ENCODE data around the gene THAP8. TPM values are rescaled to one million over a fixed set of nuclear protein-coding genes. Genes with fewer than 3 reads are reported as not detected.
A peak's percentile ranks its signal among the peaks of the same experiment; 100 is the strongest.

THAP8 gene
- total RNA-seq, 4 donors from 2014 or later, result 11.4 to 21.0 (median 16.0) TPM

GRCh38 chr19:36009633-36010379 is 44.3 kb downstream of the THAP8 start:
- H3K27me3 ChIP-seq, result no peaks in the 10 kb centered on the region
- TF ChIP-seq CTCF (IDR thresholded peaks at IDR 0.05), result no peak
- no peak for TF ChIP-seq POLR2A (IDR thresholded peaks at IDR 0.05)
- TF ChIP-seq EP300 (IDR thresholded peaks at IDR 0.05), result no peak
- DNase-seq (ENCODE audit: low spot score in 2 of 2), result no peak
- H3K36me3 ChIP-seq, result no peaks in the 10 kb centered on the region
- H3K9me3 ChIP-seq, result no peaks in the 10 kb centered on the region
- 51 to 53% methylated on average over 15 of the region's 15 CpGs for WGBS, 2 donors
- H3K27ac ChIP-seq, result peak overlapping the region; percentile 39 to 88 (median 78)
- peak overlapping the region; percentile 27 to 53 (median 42) for H3K4me3 ChIP-seq
- H3K4me1 ChIP-seq, result peaks cover 0 to 33% (median 22%) of the 10 kb centered on the region in 4 donors

- TF ChIP-seq EP300 (IDR thresholded peaks at IDR 0.05) (peak in 1 of 2 donors; percentile 32), POLR2A (IDR thresholded peaks at IDR 0.05) (peak in 1 of 2 donors; percentile 63), CTCF (IDR thresholded peaks at IDR 0.05) (no peak)
- WGBS, 2 donors, result 1 to 3% methylated on average over 11 to 46 of the region's 50 CpGs
- DNase-seq (ENCODE audit: low spot score in 2 of 2), result peak; percentile 42 to 44
- H3K27me3 ChIP-seq, result no peaks in the 10 kb centered on the region
- no peaks in the 10 kb centered on the region for H3K9me3 ChIP-seq
- peak overlapping the region; percentile 27 to 53 (median 42) for H3K4me3 ChIP-seq
- peaks cover 0 to under 1% (median 0%) of the 10 kb centered on the region in 3 donors for H3K36me3 ChIP-seq
- peaks cover 0 to 29% (median 20%) of the 10 kb centered on the region in 4 donors for H3K4me1 ChIP-seq
- peak overlapping the region; percentile 39 to 88 (median 78) for H3K27ac ChIP-seq
These were observed 44.9 kb downstream of the THAP8 start for GRCh38 chr19:36009220-36009619.

- H3K4me3 ChIP-seq, result peak within 1 kb of the TSS; percentile 27 to 53 (median 42)
- peaks cover 0 to 26% (median 17%) of the 10 kb centered on the region in 4 donors for H3K4me1 ChIP-seq
- no peaks in the 10 kb centered on the region for H3K27me3 ChIP-seq
- TF ChIP-seq EP300 (IDR thresholded peaks at IDR 0.05) (no peak), POLR2A (IDR thresholded peaks at IDR 0.05) (no peak), CTCF (IDR thresholded peaks at IDR 0.05) (no peak)
- 50 to 54% methylated on average over 14 to 19 of the region's 19 CpGs for WGBS, 2 donors
- peak within 1 kb of the TSS; percentile 39 to 88 (median 78) for H3K27ac ChIP-seq
- H3K9me3 ChIP-seq, result no peaks in the 10 kb centered on the region
- no peak for DNase-seq (ENCODE audit: low spot score in 2 of 2)
- peaks cover 0 to 8% (median 0%) of the 10 kb centered on the region in 3 donors for H3K36me3 ChIP-seq
These were observed 45.6 kb downstream of the THAP8 start, which contains the start of gene SYNE4 for GRCh38 chr19:36008336-36008978. Gene SYNE4 (minus strand): TSS chr19:36008813. CDS start chr19:36008681, 132 bp downstream.

GRCh38 chr19:36006955-36007354 is 47.1 kb downstream of the THAP8 start:
- no peaks in the 10 kb centered on the region for H3K27me3 ChIP-seq
- H3K4me3 ChIP-seq, result no peak overlapping the region
- 87 to 93% methylated on average over 3 to 5 of the region's 5 CpGs for WGBS, 2 donors
- H3K9me3 ChIP-seq, result no peaks in the 10 kb centered on the region
- H3K27ac ChIP-seq, result no peak overlapping the region
- no peak for TF ChIP-seq EP300 (IDR thresholded peaks at IDR 0.05)
- TF ChIP-seq POLR2A (IDR thresholded peaks at IDR 0.05), result no peak
- TF ChIP-seq CTCF (IDR thresholded peaks at IDR 0.05), result no peak
- H3K36me3 ChIP-seq, result peaks cover 0 to 19% (median 0%) of the 10 kb centered on the region in 3 donors
- DNase-seq (ENCODE audit: low spot score in 2 of 2), result no peak
- H3K4me1 ChIP-seq, result peaks cover 0 to 17% (median 12%) of the 10 kb centered on the region in 4 donors

GRCh38 chr19:36003284-36003683 is 50.8 kb downstream of the THAP8 start:
- H3K9me3 ChIP-seq, result no peaks in the 10 kb centered on the region
- 94 to 95% methylated on average over 4 of the region's 4 CpGs for WGBS, 2 donors
- no peak overlapping the region for H3K27ac ChIP-seq
- H3K4me1 ChIP-seq, result peaks cover 0 to 18% (median 0%) of the 10 kb centered on the region in 4 donors
- no peaks in the 10 kb centered on the region for H3K27me3 ChIP-seq
- no peak overlapping the region for H3K4me3 ChIP-seq
- peaks cover 0 to 42% (median 0%) of the 10 kb centered on the region in 3 donors for H3K36me3 ChIP-seq
- no peak for DNase-seq (ENCODE audit: low spot score in 2 of 2)
- TF ChIP-seq POLR2A (IDR thresholded peaks at IDR 0.05) (no peak), EP300 (IDR thresholded peaks at IDR 0.05) (no peak), CTCF (IDR thresholded peaks at IDR 0.05) (no peak)
